Sigmoid colon (tissue), 4 donors: Measurements from ENCODE around the gene OAS1.

Experiments
- CTCF ChIP-seq, 4 experiments: fragments of 450-650 bp in 3 of 4; fragments of 200-600 bp in 1 of 4; IDR thresholded peaks; one replicate each; pipeline ENCODE4 v1.5.1; 2016 to 2019; ENCODE audit warnings: antibody characterized with exemption in 4 of 4, mild to moderate bottlenecking in 3 of 4, moderate library complexity in 2 of 4
- EP300 ChIP-seq, 4 donors: sonication (generic); formaldehyde crosslinking; IDR thresholded peaks; one replicate each; pipeline ENCODE4 v1.6.1; 2017; ENCODE audit warnings: antibody characterized with exemption in 4 of 4
- POLR2A ChIP-seq, 2 donors: fragments of 450-650 bp; IDR thresholded peaks; one replicate each; pipeline ENCODE4 v1.6.1; 2016; ENCODE audit warnings: antibody characterized with exemption in 2 of 2, mild to moderate bottlenecking in 2 of 2, moderate library complexity in 2 of 2
- POLR2AphosphoS5 ChIP-seq, 4 donors: sonication (generic); formaldehyde crosslinking; IDR thresholded peaks; one replicate each; pipeline ENCODE4 v1.6.1; 2017; ENCODE audit warnings: antibody characterized with exemption in 4 of 4

- TF ChIP-seq CTCF (IDR thresholded peaks at IDR 0.05) (no peak), POLR2A (IDR thresholded peaks at IDR 0.05) (no peak), EP300 (IDR thresholded peaks at IDR 0.05) (no peak), POLR2AphosphoS5 (IDR thresholded peaks at IDR 0.05) (no peak)
Measured at GRCh38 chr12:112909693-112910092, 2.9 kb downstream of the OAS1 start.
